BE2C (cell line): ENCODE results near the gene KLF11.

Source experiments
- DNase-seq: peaks from one replicate; pipeline ENCODE4 v3.0.0-alpha.2; 2020
- H3K27me3 ChIP-seq: fragments of 250-450 bp; sonication (Bioruptor Pico); 2 replicates; pipeline ENCODE4 v1.5.1; 2020; ENCODE audit warnings: mild to moderate bottlenecking
- H3K36me3 ChIP-seq: fragments of 250-450 bp; sonication (Bioruptor Pico); 2 replicates; pipeline ENCODE4 v1.5.1; 2020; ENCODE audit warnings: mild to moderate bottlenecking
- H3K4me1 ChIP-seq: fragments of 250-450 bp; sonication (Bioruptor Pico); 2 replicates; pipeline ENCODE4 v1.5.1; 2020
- H3K4me3 ChIP-seq: 2 replicates; pipeline ENCODE4 v1.5.1; 2011; ENCODE audit warnings: low read depth, low read length
- H3K9me3 ChIP-seq: fragments of 250-450 bp; sonication (Bioruptor Pico); 2 replicates; pipeline ENCODE4 v1.5.1; 2020
- TF ChIP-seq, protein P1 (sequence below): IDR thresholded peaks from 2 replicates; pipeline ENCODE4 v1.5.1; 2012; ENCODE audit warnings: mild to moderate bottlenecking, low read depth, low read length

Gene KLF11

DNA sequence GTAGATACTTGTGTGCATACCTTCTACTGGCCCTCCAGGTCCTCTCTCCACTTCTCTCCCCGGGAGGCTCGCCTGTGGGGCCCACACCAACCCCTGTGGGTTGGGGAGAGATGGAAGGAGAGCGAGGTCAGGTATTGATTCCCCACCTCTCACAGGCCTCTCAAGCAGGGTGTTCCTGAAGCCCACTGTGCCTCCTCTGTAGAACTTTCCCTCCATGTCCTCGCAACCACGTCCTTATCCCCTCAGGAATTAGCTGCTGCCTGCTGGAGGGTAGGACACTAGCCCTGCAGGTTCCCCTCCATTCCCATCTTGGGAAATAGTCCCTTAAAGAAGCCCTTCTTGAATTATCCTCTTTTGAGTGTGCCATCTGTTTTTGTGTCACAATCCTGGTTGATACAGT, 38.9 kb upstream of the KLF11 start:
- Histone ChIP-seq H3K27me3 (no peaks in the 10 kb centered on the region), H3K4me3 (no peak overlapping the region), H3K9me3 (no peaks in the 10 kb centered on the region; the same call in 1 of the 2 replicates), H3K4me1 (peaks cover 11% of the 10 kb centered on the region; the same call in 1 of the 2 replicates), H3K36me3 (no peaks in the 10 kb centered on the region)
- TF ChIP-seq, protein P1, sequence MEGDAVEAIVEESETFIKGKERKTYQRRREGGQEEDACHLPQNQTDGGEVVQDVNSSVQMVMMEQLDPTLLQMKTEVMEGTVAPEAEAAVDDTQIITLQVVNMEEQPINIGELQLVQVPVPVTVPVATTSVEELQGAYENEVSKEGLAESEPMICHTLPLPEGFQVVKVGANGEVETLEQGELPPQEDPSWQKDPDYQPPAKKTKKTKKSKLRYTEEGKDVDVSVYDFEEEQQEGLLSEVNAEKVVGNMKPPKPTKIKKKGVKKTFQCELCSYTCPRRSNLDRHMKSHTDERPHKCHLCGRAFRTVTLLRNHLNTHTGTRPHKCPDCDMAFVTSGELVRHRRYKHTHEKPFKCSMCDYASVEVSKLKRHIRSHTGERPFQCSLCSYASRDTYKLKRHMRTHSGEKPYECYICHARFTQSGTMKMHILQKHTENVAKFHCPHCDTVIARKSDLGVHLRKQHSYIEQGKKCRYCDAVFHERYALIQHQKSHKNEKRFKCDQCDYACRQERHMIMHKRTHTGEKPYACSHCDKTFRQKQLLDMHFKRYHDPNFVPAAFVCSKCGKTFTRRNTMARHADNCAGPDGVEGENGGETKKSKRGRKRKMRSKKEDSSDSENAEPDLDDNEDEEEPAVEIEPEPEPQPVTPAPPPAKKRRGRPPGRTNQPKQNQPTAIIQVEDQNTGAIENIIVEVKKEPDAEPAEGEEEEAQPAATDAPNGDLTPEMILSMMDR: no peak
- DNase-seq: no peak

- H3K4me3 ChIP-seq: no peak overlapping the region
- TF ChIP-seq, protein P1: no peak
These were observed 38.5 kb upstream of the KLF11 start for GRCh38 chr2:10004836-10005235.

DNA sequence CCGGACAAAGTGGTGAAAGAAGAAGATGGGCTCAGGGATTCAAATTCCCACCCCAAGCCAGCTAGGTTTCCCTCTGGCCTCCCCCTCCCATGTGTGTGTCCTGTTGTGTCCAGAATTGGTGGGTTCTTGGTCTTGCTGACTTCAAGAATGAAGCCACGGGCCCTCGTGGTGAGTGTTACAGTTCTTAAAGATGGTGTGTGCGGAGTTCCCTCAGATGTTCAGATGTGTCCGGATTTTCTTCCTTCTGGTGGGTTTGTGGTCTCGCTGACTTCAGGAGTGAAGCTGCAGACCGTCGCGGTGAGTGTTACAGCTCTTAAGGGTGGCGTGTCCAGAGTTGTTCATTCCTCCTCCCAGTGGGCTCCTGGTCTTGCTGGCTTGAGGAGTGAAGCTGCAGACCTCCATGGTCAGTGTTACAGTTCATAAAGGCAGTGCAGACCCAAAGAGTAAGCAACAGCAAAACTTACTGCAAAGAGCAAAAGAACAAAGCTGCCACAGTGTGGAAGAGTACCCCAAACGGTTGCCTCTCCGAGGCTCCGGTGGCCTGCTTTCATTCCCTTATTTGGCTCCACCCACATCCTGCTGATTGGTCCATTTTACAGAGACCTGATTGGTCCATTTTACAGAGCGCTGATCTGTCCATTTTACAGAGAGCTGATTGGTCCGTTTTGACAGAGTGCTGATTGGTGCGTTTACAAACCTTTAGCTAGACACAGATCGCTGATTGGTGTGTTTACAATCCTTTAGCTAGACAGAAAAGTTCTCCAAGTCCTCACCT, 37.7 kb upstream of the KLF11 start:
- TF ChIP-seq, protein P1: no peak
- Histone ChIP-seq H3K36me3 (no peaks in the 10 kb centered on the region), H3K4me3 (no peak overlapping the region), H3K9me3 (no peaks in the 10 kb centered on the region; the same call in 1 of the 2 replicates), H3K27me3 (no peaks in the 10 kb centered on the region), H3K4me1 (peaks cover 19% of the 10 kb centered on the region)
- no peak for DNase-seq

More at GRCh38 chr2:10004836-10005235, 38.5 kb upstream of the KLF11 start:
- no peaks in the 10 kb centered on the region; the same call in 1 of the 2 replicates for H3K9me3 ChIP-seq
- H3K4me1 ChIP-seq: peaks cover 15% of the 10 kb centered on the region
- no peaks in the 10 kb centered on the region for H3K27me3 ChIP-seq
- H3K36me3 ChIP-seq: no peaks in the 10 kb centered on the region
- DNase-seq: no peak

DNA sequence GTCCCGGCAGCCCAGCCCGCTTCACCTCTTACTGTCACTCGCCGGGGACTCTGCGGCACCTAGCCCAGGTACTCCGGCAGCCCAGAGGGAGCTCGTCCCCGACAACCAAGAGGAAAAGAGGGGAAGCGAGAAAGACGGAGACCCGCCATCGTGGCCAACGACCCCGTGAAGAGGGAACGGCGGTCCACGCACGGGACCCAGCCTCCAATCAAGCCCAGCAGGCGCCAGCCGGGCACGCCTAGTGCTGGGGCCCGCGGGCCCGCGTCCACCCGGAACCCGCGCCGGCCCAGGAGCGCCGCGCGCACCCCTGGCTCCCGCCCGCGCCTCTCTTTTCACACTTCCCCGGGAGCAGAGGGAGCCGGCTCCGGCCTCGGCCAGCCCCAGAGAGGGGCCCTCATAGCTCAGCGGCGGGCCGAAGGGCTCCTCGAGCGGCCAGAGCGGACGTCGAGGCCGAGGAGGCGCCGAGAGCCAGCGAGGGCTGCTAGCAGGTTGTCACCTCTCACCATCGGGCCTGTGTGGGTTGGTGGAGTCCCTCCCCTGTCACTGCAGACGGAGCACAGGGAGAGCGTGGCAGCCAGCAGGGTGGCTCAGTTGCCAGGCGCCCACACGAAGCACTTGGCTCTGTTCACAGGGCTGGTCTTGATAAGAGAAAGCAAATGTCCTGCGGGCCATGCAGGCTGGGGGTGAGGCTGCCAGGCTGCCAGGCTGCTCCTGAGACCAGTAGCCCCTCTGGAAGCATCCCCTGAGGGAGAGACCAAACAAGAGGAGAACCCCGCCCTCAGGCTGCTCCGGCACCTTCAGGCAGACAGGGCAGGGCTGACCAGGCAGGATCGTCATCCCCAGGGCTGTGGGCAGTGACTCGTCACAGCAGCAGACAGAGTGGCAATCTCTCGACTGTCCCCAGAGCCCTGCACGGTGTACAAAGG, 36.9 kb upstream of the KLF11 start:
- Histone ChIP-seq H3K4me3 (no peak overlapping the region), H3K4me1 (peaks cover 19% of the 10 kb centered on the region), H3K27me3 (no peaks in the 10 kb centered on the region), H3K36me3 (no peaks in the 10 kb centered on the region), H3K9me3 (no peaks in the 10 kb centered on the region; the same call in 1 of the 2 replicates)
- TF ChIP-seq, protein P1: no peak
- peak; percentile 66 for DNase-seq

- peaks cover 13% of the 10 kb centered on the region for H3K4me1 ChIP-seq
- TF ChIP-seq, protein P1: no peak
- no peaks in the 10 kb centered on the region for H3K36me3 ChIP-seq
- no peak overlapping the region for H3K4me3 ChIP-seq
- no peak for DNase-seq
- no peaks in the 10 kb centered on the region; the same call in 1 of the 2 replicates for H3K9me3 ChIP-seq
- no peaks in the 10 kb centered on the region for H3K27me3 ChIP-seq
These were observed 35.9 kb upstream of the KLF11 start for GRCh38 chr2:10007435-10007834.
